ENCODE data around the gene TMEM192.
A peak's percentile ranks its signal among the peaks of the same experiment; 100 is the strongest.

The TMEM192 gene

GRCh38 chr4:165112368-165113121, at the start of gene TMEM192:
Gene TMEM192, minus strand, starts transcription at chr4:165112860. Its CDS starts 87 bp downstream, at chr4:165112773.
- H3K9ac ChIP-seq (ENCODE audit: low read depth, low read length): peak within 1 kb of the TSS; percentile 56
- no peaks in the 10 kb centered on the region for H3K9me3 ChIP-seq (ENCODE audit: control insufficient read depth, insufficient read depth, low read length)
- no peaks in the 10 kb centered on the region for H3K36me3 ChIP-seq (ENCODE audit: control insufficient read depth, insufficient read depth, low read length)
- no peaks in the 10 kb centered on the region for H3K27me3 ChIP-seq (ENCODE audit: control insufficient read depth, insufficient read depth, low read length)
- H3K4me1 ChIP-seq (ENCODE audit: control insufficient read depth, insufficient read depth, low read length): no peaks in the 10 kb centered on the region
- peak within 1 kb of the TSS; percentile 84 for H3K4me3 ChIP-seq (ENCODE audit: low read depth, low read length)

DNA sequence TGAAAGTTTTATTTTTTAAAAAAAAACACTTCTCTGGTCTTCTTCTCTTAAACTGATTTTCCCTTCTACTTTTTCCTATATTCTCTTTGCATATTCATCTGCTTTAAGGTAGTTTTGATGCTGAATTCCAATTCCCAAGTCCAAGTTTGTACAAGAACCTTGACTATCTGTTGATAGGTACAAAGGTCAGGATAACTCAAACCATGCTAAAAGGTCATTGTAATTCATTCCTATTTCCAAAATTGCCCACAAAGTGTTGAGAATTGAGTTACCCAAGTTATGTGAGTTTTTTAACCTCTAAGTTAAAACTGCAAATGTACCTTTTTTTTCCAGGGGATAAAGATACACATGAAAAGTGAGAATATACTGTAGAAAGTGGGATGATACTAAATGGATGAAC, 46.1 kb upstream of the TMEM192 start:
- Histone ChIP-seq H3K4me1 (ENCODE audit: control insufficient read depth, insufficient read depth, low read length) (no peaks in the 10 kb centered on the region), H3K27me3 (ENCODE audit: control insufficient read depth, insufficient read depth, low read length) (no peaks in the 10 kb centered on the region), H3K36me3 (ENCODE audit: control insufficient read depth, insufficient read depth, low read length) (no peaks in the 10 kb centered on the region), H3K9ac (ENCODE audit: low read depth, low read length) (no peak overlapping the region), H3K9me3 (ENCODE audit: control insufficient read depth, insufficient read depth, low read length) (no peaks in the 10 kb centered on the region), H3K4me3 (ENCODE audit: low read depth, low read length) (no peak overlapping the region)

GRCh38 chr4:165156906-165157305, 44.2 kb upstream of the TMEM192 start:
- Histone ChIP-seq H3K36me3 (ENCODE audit: control insufficient read depth, insufficient read depth, low read length) (no peaks in the 10 kb centered on the region), H3K4me3 (ENCODE audit: low read depth, low read length) (no peak overlapping the region), H3K9me3 (ENCODE audit: control insufficient read depth, insufficient read depth, low read length) (no peaks in the 10 kb centered on the region), H3K27me3 (ENCODE audit: control insufficient read depth, insufficient read depth, low read length) (no peaks in the 10 kb centered on the region), H3K9ac (ENCODE audit: low read depth, low read length) (no peak overlapping the region), H3K4me1 (ENCODE audit: control insufficient read depth, insufficient read depth, low read length) (no peaks in the 10 kb centered on the region)

GRCh38 chr4:165154482-165154881, 41.8 kb upstream of the TMEM192 start:
- H3K4me3 ChIP-seq (ENCODE audit: low read depth, low read length): no peak overlapping the region
- no peaks in the 10 kb centered on the region for H3K4me1 ChIP-seq (ENCODE audit: control insufficient read depth, insufficient read depth, low read length)
- H3K36me3 ChIP-seq (ENCODE audit: control insufficient read depth, insufficient read depth, low read length): no peaks in the 10 kb centered on the region
- H3K27me3 ChIP-seq (ENCODE audit: control insufficient read depth, insufficient read depth, low read length): no peaks in the 10 kb centered on the region
- H3K9ac ChIP-seq (ENCODE audit: low read depth, low read length): no peak overlapping the region
- no peaks in the 10 kb centered on the region for H3K9me3 ChIP-seq (ENCODE audit: control insufficient read depth, insufficient read depth, low read length)

GRCh38 chr4:165152527-165152926, 39.9 kb upstream of the TMEM192 start:
- no peaks in the 10 kb centered on the region for H3K9me3 ChIP-seq (ENCODE audit: control insufficient read depth, insufficient read depth, low read length)
- no peaks in the 10 kb centered on the region for H3K36me3 ChIP-seq (ENCODE audit: control insufficient read depth, insufficient read depth, low read length)
- H3K9ac ChIP-seq (ENCODE audit: low read depth, low read length): no peak overlapping the region
- no peaks in the 10 kb centered on the region for H3K27me3 ChIP-seq (ENCODE audit: control insufficient read depth, insufficient read depth, low read length)
- H3K4me3 ChIP-seq (ENCODE audit: low read depth, low read length): no peak overlapping the region
- no peaks in the 10 kb centered on the region for H3K4me1 ChIP-seq (ENCODE audit: control insufficient read depth, insufficient read depth, low read length)

GRCh38 chr4:165151734-165152133, 39.1 kb upstream of the TMEM192 start:
- no peaks in the 10 kb centered on the region for H3K27me3 ChIP-seq (ENCODE audit: control insufficient read depth, insufficient read depth, low read length)
- no peaks in the 10 kb centered on the region for H3K9me3 ChIP-seq (ENCODE audit: control insufficient read depth, insufficient read depth, low read length)
- no peak overlapping the region for H3K4me3 ChIP-seq (ENCODE audit: low read depth, low read length)
- no peaks in the 10 kb centered on the region for H3K36me3 ChIP-seq (ENCODE audit: control insufficient read depth, insufficient read depth, low read length)
- H3K9ac ChIP-seq (ENCODE audit: low read depth, low read length): no peak overlapping the region
- H3K4me1 ChIP-seq (ENCODE audit: control insufficient read depth, insufficient read depth, low read length): no peaks in the 10 kb centered on the region

DNA sequence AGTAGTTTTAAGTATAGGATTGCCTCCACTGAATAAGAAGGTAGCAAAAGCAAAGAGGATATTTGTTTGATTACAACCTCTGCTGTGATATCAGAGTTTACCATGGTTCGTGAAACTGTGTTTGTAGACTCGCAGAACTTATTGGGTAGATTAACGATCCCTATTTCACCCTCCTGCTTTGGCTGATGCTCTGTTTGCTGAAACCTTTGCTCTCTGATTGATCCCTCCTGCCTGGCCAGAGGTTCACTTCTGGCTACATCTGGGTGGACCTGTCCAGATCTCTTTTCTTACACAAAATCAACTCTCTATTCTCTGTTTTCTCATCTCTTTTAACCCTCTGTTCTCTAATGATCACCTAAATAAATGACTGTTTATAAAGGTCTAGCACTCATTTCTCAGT, 37.9 kb upstream of the TMEM192 start:
- Histone ChIP-seq H3K27me3 (ENCODE audit: control insufficient read depth, insufficient read depth, low read length) (no peaks in the 10 kb centered on the region), H3K4me3 (ENCODE audit: low read depth, low read length) (no peak overlapping the region), H3K4me1 (ENCODE audit: control insufficient read depth, insufficient read depth, low read length) (no peaks in the 10 kb centered on the region), H3K9ac (ENCODE audit: low read depth, low read length) (no peak overlapping the region), H3K9me3 (ENCODE audit: control insufficient read depth, insufficient read depth, low read length) (no peaks in the 10 kb centered on the region), H3K36me3 (ENCODE audit: control insufficient read depth, insufficient read depth, low read length) (no peaks in the 10 kb centered on the region)

GRCh38 chr4:165138843-165139242, 26.2 kb upstream of the TMEM192 start:
- H3K4me1 ChIP-seq (ENCODE audit: control insufficient read depth, insufficient read depth, low read length): no peaks in the 10 kb centered on the region
- H3K4me3 ChIP-seq (ENCODE audit: low read depth, low read length): no peak overlapping the region
- no peaks in the 10 kb centered on the region for H3K27me3 ChIP-seq (ENCODE audit: control insufficient read depth, insufficient read depth, low read length)
- H3K36me3 ChIP-seq (ENCODE audit: control insufficient read depth, insufficient read depth, low read length): no peaks in the 10 kb centered on the region
- H3K9me3 ChIP-seq (ENCODE audit: control insufficient read depth, insufficient read depth, low read length): no peaks in the 10 kb centered on the region
- H3K9ac ChIP-seq (ENCODE audit: low read depth, low read length): no peak overlapping the region

GRCh38 chr4:165137205-165137604, 24.5 kb upstream of the TMEM192 start:
- H3K36me3 ChIP-seq (ENCODE audit: control insufficient read depth, insufficient read depth, low read length): no peaks in the 10 kb centered on the region
- no peaks in the 10 kb centered on the region for H3K27me3 ChIP-seq (ENCODE audit: control insufficient read depth, insufficient read depth, low read length)
- no peaks in the 10 kb centered on the region for H3K9me3 ChIP-seq (ENCODE audit: control insufficient read depth, insufficient read depth, low read length)
- no peaks in the 10 kb centered on the region for H3K4me1 ChIP-seq (ENCODE audit: control insufficient read depth, insufficient read depth, low read length)
- H3K4me3 ChIP-seq (ENCODE audit: low read depth, low read length): no peak overlapping the region
- H3K9ac ChIP-seq (ENCODE audit: low read depth, low read length): no peak overlapping the region

GRCh38 chr4:165136529-165136928, 23.9 kb upstream of the TMEM192 start:
- H3K9me3 ChIP-seq (ENCODE audit: control insufficient read depth, insufficient read depth, low read length): no peaks in the 10 kb centered on the region
- no peaks in the 10 kb centered on the region for H3K36me3 ChIP-seq (ENCODE audit: control insufficient read depth, insufficient read depth, low read length)
- no peaks in the 10 kb centered on the region for H3K4me1 ChIP-seq (ENCODE audit: control insufficient read depth, insufficient read depth, low read length)
- no peak overlapping the region for H3K9ac ChIP-seq (ENCODE audit: low read depth, low read length)
- H3K27me3 ChIP-seq (ENCODE audit: control insufficient read depth, insufficient read depth, low read length): no peaks in the 10 kb centered on the region
- no peak overlapping the region for H3K4me3 ChIP-seq (ENCODE audit: low read depth, low read length)

DNA sequence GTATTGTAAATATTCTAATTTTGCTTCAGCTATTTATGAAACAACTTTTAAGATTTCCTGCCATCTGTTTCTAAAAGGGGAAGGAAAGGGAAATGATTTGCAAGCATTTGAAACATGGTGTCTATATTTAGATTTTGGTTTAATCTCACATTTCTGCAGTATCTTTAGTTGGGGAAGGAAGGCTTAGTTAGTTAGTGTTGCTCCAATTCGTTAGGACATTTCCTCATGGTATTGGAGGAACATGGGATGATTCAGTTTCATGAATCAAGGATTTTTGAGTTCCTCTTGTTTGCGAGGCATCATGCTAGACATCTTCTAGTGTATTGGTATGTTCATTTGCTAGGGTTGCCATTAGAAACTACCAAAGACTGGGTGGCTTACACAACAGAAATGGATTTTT, 20.5 kb upstream of the TMEM192 start:
- Histone ChIP-seq H3K27me3 (ENCODE audit: control insufficient read depth, insufficient read depth, low read length) (no peaks in the 10 kb centered on the region), H3K4me3 (ENCODE audit: low read depth, low read length) (no peak overlapping the region), H3K9me3 (ENCODE audit: control insufficient read depth, insufficient read depth, low read length) (no peaks in the 10 kb centered on the region), H3K4me1 (ENCODE audit: control insufficient read depth, insufficient read depth, low read length) (no peaks in the 10 kb centered on the region), H3K9ac (ENCODE audit: low read depth, low read length) (no peak overlapping the region), H3K36me3 (ENCODE audit: control insufficient read depth, insufficient read depth, low read length) (no peaks in the 10 kb centered on the region)

- Histone ChIP-seq H3K27me3 (ENCODE audit: control insufficient read depth, insufficient read depth, low read length) (no peaks in the 10 kb centered on the region), H3K4me1 (ENCODE audit: control insufficient read depth, insufficient read depth, low read length) (no peaks in the 10 kb centered on the region), H3K9me3 (ENCODE audit: control insufficient read depth, insufficient read depth, low read length) (no peaks in the 10 kb centered on the region), H3K36me3 (ENCODE audit: control insufficient read depth, insufficient read depth, low read length) (no peaks in the 10 kb centered on the region), H3K9ac (ENCODE audit: low read depth, low read length) (peak overlapping the region; percentile 26), H3K4me3 (ENCODE audit: low read depth, low read length) (no peak overlapping the region)
Measured at GRCh38 chr4:165131247-165131832, 18.7 kb upstream of the TMEM192 start.

Measured in iPS-15b (cell line).